ENCODE measurements around the gene FAM3B. TPM values are rescaled to one million over a fixed set of nuclear protein-coding genes. Genes with fewer than 3 reads are reported as not detected.

FAM3B gene
- total RNA-seq, 1 donor, result not detected

- TF ChIP-seq, protein P1, sequence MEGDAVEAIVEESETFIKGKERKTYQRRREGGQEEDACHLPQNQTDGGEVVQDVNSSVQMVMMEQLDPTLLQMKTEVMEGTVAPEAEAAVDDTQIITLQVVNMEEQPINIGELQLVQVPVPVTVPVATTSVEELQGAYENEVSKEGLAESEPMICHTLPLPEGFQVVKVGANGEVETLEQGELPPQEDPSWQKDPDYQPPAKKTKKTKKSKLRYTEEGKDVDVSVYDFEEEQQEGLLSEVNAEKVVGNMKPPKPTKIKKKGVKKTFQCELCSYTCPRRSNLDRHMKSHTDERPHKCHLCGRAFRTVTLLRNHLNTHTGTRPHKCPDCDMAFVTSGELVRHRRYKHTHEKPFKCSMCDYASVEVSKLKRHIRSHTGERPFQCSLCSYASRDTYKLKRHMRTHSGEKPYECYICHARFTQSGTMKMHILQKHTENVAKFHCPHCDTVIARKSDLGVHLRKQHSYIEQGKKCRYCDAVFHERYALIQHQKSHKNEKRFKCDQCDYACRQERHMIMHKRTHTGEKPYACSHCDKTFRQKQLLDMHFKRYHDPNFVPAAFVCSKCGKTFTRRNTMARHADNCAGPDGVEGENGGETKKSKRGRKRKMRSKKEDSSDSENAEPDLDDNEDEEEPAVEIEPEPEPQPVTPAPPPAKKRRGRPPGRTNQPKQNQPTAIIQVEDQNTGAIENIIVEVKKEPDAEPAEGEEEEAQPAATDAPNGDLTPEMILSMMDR (IDR thresholded peaks at IDR 0.05; ENCODE audit: insufficient read depth, low read depth, low read length), result no peak
- DNase-seq (ENCODE audit: low read depth), result no peak
- no peak overlapping the region for H3K4me3 ChIP-seq (ENCODE audit: low read depth, low read length)
Observed at GRCh38 chr21:41387042-41387819, 70.6 kb downstream of the FAM3B start.

DNA sequence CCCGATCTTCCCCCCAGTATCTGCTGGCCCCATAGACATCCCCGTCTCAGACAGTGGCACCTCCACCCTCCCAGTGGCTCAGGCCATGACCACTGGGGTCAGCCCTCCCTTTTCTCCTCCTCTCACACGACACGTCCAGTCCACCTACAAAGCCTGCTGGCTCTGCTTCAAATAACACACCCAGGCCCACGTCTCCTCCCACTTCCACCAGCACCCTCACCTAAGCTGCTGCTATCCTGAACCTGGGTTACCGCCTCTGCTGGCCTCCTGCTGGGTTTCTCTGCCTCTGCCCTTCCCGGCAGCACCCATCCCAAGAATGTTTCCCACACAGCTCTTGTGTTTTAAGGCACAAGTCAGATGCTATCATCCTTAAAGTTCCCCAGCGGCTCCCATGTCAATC, 71.2 kb downstream of the FAM3B start:
- TF ChIP-seq, protein P1 (IDR thresholded peaks at IDR 0.05; ENCODE audit: insufficient read depth, low read depth, low read length), result no peak
- no peak overlapping the region for H3K4me3 ChIP-seq (ENCODE audit: low read depth, low read length)
- no peak for DNase-seq (ENCODE audit: low read depth)

DNA sequence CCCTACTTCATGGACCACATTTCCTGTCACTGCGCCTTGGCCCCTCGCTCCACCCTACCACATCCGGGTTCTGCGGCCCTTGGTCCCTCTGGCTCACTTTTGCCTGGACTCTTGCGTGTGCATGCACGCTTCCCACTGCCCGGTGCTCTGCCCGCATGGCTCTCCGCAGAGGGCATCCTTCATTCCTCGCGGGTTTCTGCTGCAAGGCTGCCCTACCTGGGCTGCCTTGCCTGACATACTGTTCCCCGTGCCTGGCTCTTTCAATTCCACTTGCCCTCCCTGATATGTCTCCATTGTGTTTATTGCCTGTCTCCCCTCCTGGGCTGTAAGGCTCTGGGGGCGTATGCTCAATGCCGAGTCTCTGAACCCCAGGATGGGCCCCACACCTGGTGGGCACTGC, 71.7 kb downstream of the FAM3B start:
- no peak overlapping the region for H3K4me3 ChIP-seq (ENCODE audit: low read depth, low read length)
- no peak for DNase-seq (ENCODE audit: low read depth)
- TF ChIP-seq, protein P1 (IDR thresholded peaks at IDR 0.05; ENCODE audit: insufficient read depth, low read depth, low read length), result no peak

DNA sequence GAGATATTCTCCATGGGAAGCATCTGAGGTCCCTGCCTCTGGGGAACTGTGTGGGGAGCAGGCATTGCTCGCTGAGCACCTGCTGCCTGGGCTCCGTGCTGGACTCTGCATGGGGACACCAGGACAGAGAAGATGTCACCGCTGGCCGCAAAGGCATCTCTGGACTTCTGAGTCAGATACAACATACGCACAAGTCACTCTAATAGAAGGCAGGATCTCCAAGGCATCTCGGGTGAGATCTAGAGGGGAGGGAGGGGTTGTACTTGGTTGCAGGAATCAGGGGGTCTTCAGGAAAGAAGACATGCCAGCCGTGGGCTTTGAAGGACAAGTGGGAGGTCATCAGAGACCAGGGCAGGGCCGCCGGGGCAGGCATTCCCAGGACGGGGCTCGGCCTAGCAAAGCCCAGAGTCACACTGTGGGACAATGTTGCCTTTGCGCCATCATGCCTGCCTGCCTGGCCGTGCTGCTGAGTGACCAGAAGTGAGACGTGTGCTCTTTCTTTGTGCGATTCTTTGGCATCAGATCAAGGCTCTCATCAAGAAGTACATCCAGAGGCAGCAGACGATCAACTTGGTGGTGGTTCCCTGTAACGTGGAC, 73.5 kb downstream of the FAM3B start:
- DNase-seq (ENCODE audit: low read depth), result no peak
- TF ChIP-seq, protein P1 (IDR thresholded peaks at IDR 0.05; ENCODE audit: insufficient read depth, low read depth, low read length), result no peak
- H3K4me3 ChIP-seq (ENCODE audit: low read depth, low read length), result no peak overlapping the region

DNA sequence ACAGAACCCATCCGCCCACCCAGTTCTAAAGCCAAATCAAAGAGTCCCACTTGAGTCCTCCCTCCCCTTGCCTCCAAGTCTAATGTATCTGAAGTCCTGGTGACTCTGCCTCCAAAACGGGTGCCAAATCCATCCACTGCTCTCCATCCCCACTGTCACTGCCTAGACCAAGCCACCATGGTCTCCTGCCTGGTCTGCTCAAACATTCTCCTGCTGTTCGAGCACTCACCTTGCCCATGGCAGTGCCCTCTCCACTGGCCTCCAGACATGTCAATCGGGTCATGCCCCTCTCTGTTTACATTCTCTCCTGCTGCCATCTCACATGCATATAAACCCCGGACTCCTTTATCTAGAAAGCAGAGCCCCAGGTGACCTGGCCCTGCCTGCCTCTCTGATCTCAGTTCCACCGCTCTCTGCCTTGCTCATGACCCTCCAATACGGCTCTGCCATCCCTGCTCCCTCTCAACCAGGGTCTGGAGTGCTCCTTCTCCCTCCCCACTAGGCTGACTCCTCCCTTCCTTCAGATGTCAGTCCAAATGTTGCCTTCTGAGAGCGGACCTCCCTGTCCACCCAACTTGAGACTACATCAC, 77.4 kb downstream of the FAM3B start:
- TF ChIP-seq, protein P1 (IDR thresholded peaks at IDR 0.05; ENCODE audit: insufficient read depth, low read depth, low read length), result no peak
- H3K4me3 ChIP-seq (ENCODE audit: low read depth, low read length), result no peak overlapping the region
- DNase-seq (ENCODE audit: low read depth), result no peak

GRCh38 chr21:41396558-41397075, 80.0 kb downstream of the FAM3B start:
- no peak overlapping the region for H3K4me3 ChIP-seq (ENCODE audit: low read depth, low read length)
- TF ChIP-seq, protein P1 (IDR thresholded peaks at IDR 0.05; ENCODE audit: insufficient read depth, low read depth, low read length), result no peak
- peak; percentile 42 for DNase-seq (ENCODE audit: low read depth)

Measured in fibroblast of villous mesenchyme (primary cell).